H1 (cell line): ENCODE results near the gene CD28.

Experiments used
- ATF3 ChIP-seq: IDR thresholded peaks from 2 replicates; pipeline ENCODE4 v1.6.1; 2011; ENCODE audit warnings: low read depth, mild to moderate bottlenecking, low read length; ENCODE audit not compliant: insufficient read depth
- CTCF ChIP-seq, 3 experiments: IDR thresholded peaks; 1 replicate in 2 of 3; 2 replicates in 1 of 3; pipeline versions ENCODE4 v1.5.1 to v1.6.1; 2011; ENCODE audit warnings: low read length in 3 of 3, mild to moderate bottlenecking in 3 of 3, inconsistent platforms in 2 of 3, low read depth in 1 of 3, moderate library complexity in 1 of 3; ENCODE audit not compliant: insufficient read depth in 1 of 3; ENCODE audit errors: control extremely low read depth in 1 of 3
- EP300 ChIP-seq, 2 experiments: IDR thresholded peaks; 1 replicate in 1 of 2; 2 replicates in 1 of 2; pipeline ENCODE4 v1.6.1; 2011 to 2012; ENCODE audit warnings: low read depth in 2 of 2, low read length in 2 of 2, mild to moderate bottlenecking in 2 of 2, borderline replicate concordance in 1 of 2, inconsistent platforms in 1 of 2, moderate library complexity in 1 of 2
- EZH2 ChIP-seq: fragments of 200-600 bp; sonication (generic); IDR thresholded peaks from 2 replicates; pipeline ENCODE4 v1.7.1; 2012; ENCODE audit warnings: low read depth, mild to moderate bottlenecking, moderate library complexity, low read length, inconsistent platforms; ENCODE audit not compliant: severe bottlenecking
- MAFK ChIP-seq: IDR thresholded peaks from 2 replicates; pipeline ENCODE4 v1.6.1; 2012; ENCODE audit warnings: low read depth, mild to moderate bottlenecking, improper control_type of control experiment, low read length
- POLR2A ChIP-seq, 2 experiments: IDR thresholded peaks; 1 replicate in 1 of 2; 2 replicates in 1 of 2; pipeline ENCODE4 v1.6.1; 2011; ENCODE audit warnings: low read depth in 2 of 2, low read length in 2 of 2, mild to moderate bottlenecking in 2 of 2; ENCODE audit errors: control extremely low read depth in 1 of 2
- POLR2AphosphoS5 ChIP-seq: IDR thresholded peaks from 2 replicates; pipeline ENCODE4 v1.6.1; 2011; ENCODE audit warnings: low read depth, low read length
- POU5F1 ChIP-seq: IDR thresholded peaks from 2 replicates; pipeline ENCODE4 v1.6.1; 2011; ENCODE audit warnings: low read depth, mild to moderate bottlenecking, low read length, moderate library complexity
- RFX5 ChIP-seq: IDR thresholded peaks from 2 replicates; pipeline ENCODE4 v1.6.1; 2011; ENCODE audit warnings: low read depth, low read length, improper control_type of control experiment, borderline replicate concordance
- RNF2 ChIP-seq: fragments of 200-900, 300-1000 bp; sonication (generic); IDR thresholded peaks from 2 replicates; pipeline ENCODE4 v1.7.1; 2016; ENCODE audit warnings: borderline replicate concordance, low read depth, mild to moderate bottlenecking, antibody characterized with exemption, low read length; ENCODE audit not compliant: poor library complexity, severe bottlenecking; ENCODE audit errors: missing control alignments
- TBP ChIP-seq: IDR thresholded peaks from 2 replicates; pipeline ENCODE4 v1.6.1; 2011; ENCODE audit warnings: low read depth, low read length, improper control_type of control experiment

GRCh38 chr2:203748331-203749126 lies 42.1 kb downstream of the CD28 start:
- no peak for TF ChIP-seq RFX5
- no peak for TF ChIP-seq CTCF (IDR thresholded peaks at IDR 0.05; ENCODE audit: control extremely low read depth in 1 of 3, insufficient read depth in 1 of 3, low read depth in 1 of 3, low read length in 3 of 3)
- TF ChIP-seq POU5F1: no peak
- no peak for TF ChIP-seq ATF3
- no peak for TF ChIP-seq RNF2
- no peak for TF ChIP-seq TBP
- TF ChIP-seq EP300 (IDR thresholded peaks at IDR 0.05; ENCODE audit: borderline replicate concordance in 1 of 2, low read depth in 2 of 2, low read length in 2 of 2): no peak
- no peak for TF ChIP-seq MAFK
- TF ChIP-seq POLR2A (IDR thresholded peaks at IDR 0.05; ENCODE audit: control extremely low read depth in 1 of 2, low read depth in 2 of 2, low read length in 2 of 2): no peak
- no peak for TF ChIP-seq POLR2AphosphoS5
- TF ChIP-seq EZH2: no peak
